ENCODE measurements around the gene RAD54L.
"Not testable (repeated sequence)": the region's sequence is repeated elsewhere in the genome, so short reads cannot be mapped to it uniquely, and the experiment has no call there.

DNA sequence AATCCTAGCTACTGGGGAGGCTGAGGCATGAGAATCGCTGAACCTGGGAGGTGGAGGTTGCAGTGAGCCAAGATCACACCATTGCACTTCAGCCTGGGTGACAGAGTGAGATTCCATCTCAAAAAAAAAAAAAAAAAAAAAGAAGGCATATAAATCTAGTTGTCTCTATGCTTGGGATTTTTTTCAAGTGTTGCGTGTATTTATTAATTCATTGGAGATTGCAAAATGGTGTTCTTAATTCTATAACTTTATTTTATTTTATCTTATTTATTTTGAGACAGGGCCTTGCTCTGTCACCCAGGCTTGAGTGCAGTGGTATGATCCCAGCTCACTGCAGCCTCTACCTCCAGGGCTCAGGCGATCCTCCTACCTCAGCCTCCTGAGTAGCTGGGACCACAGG lies 16.3 kb upstream of the RAD54L start:
- TF ChIP-seq EZH2phosphoT487 (IDR thresholded peaks at IDR 0.05; ENCODE audit: insufficient read depth, low read depth); EZH2 (IDR thresholded peaks at IDR 0.05; ENCODE audit: insufficient read depth, poor library complexity, severe bottlenecking): not testable (repeated sequence)

All from GM23248 (cell line).